Stimulated activated CD4-positive, alpha-beta T cell treated with anti-CD3 and anti-CD28 coated beads, Interleukin-15, amount 100 ng/mL, for 1 hour (primary cell): ENCODE data around the gene WDCP.
"Not testable (repeated sequence)": the region's sequence is repeated elsewhere in the genome, so short reads cannot be mapped to it uniquely, and the experiment has no call there.

Source experiments
- DNase-seq, 2 donors: peaks; one replicate each; pipeline ENCODE4 v3.0.0-alpha.2; 2020; ENCODE audit warnings: low read depth in 1 of 2, low spot score in 1 of 2

WDCP gene, protein sequence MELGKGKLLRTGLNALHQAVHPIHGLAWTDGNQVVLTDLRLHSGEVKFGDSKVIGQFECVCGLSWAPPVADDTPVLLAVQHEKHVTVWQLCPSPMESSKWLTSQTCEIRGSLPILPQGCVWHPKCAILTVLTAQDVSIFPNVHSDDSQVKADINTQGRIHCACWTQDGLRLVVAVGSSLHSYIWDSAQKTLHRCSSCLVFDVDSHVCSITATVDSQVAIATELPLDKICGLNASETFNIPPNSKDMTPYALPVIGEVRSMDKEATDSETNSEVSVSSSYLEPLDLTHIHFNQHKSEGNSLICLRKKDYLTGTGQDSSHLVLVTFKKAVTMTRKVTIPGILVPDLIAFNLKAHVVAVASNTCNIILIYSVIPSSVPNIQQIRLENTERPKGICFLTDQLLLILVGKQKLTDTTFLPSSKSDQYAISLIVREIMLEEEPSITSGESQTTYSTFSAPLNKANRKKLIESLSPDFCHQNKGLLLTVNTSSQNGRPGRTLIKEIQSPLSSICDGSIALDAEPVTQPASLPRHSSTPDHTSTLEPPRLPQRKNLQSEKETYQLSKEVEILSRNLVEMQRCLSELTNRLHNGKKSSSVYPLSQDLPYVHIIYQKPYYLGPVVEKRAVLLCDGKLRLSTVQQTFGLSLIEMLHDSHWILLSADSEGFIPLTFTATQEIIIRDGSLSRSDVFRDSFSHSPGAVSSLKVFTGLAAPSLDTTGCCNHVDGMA

GRCh38 chr2:24046930-24047702 lies at the start of gene WDCP:
WDCP (minus strand) TSS chr2:24047391; CDS start chr2:24039494, 7,897 bp downstream.
- DNase-seq, result peak; percentile 73 to 83

GRCh38 chr2:24095171-24095677 lies 48.0 kb upstream of the WDCP start:
- DNase-seq, result not testable (repeated sequence)

DNA sequence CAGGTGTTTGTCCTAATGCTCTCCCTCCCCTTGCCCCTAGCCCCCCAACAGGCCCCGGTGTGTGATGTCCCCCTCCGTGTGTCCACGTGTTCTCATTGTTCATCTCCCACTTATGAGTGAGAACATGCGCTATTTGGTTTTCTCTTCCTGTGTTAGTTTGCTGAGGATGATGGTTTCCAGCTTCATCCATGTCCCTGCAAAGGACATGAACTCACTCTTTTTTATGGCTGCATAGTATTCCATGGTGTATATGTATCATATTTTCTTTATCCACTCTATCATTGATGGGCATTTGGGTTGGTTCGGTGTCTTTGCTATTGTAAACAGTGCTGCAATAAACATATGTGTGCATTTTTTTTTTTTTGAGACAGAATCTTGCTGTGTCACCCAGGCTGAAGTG lies 46.1 kb upstream of the WDCP start:
- DNase-seq, result not testable (repeated sequence)

- DNase-seq, result no peak
These were observed 41.7 kb upstream of the WDCP start for GRCh38 chr2:24088821-24089359.

GRCh38 chr2:24087032-24087431 lies 39.8 kb upstream of the WDCP start:
- no peak for DNase-seq

GRCh38 chr2:24086241-24086640 lies 39.0 kb upstream of the WDCP start:
- no peak for DNase-seq

GRCh38 chr2:24085200-24085489 lies 38.0 kb upstream of the WDCP start:
- DNase-seq, result no peak

DNA sequence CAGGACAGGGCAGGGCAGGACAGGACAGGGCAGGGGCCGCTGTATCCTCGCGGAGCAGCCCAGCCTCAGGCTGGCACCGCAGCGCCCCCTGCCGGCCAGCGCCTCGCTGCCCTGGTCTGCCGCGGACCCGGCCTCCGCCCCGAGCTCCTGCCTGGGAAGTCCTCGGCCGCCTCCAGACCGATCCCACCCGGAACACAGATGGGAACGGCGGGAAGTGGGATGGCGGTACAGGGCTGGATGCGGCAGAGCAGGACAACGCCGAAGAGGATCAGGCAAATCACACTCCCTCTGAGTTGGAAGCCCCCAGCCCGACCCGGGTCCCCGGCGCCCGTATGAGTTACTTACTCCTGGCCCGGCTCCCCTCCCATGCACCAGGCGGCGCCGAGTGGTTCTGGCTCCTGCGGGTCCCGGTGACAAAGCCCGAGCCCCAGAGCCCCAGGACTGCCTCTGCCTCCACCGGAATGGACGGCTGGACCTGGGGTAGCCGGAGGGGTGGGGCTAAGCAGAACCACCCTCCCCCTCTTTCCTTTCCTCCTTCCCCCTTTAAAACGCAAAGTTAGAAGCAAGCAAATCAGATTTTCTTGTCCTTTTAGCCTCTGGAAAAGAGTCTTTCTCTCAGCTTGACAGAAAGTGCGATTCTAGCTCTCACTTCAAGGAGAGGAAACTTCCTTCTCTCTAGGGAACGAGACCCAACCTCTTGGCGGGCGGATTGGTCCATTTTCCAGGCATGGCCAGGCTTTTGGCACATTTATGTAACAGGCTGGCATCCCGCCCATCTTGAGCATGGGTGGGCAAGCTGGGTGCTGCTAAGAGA lies 37.4 kb upstream of the WDCP start, which contains the start of gene TP53I3:
TP53I3 (minus strand) TSS at position 449 of the 814 bp plus-strand sequence. CDS start 508 bp downstream, outside the sequence.
- peak; percentile 67 to 78 for DNase-seq

- peak in 1 of 2 donors; percentile 9 for DNase-seq
These were observed 36.6 kb upstream of the WDCP start for GRCh38 chr2:24083567-24084385.

DNA sequence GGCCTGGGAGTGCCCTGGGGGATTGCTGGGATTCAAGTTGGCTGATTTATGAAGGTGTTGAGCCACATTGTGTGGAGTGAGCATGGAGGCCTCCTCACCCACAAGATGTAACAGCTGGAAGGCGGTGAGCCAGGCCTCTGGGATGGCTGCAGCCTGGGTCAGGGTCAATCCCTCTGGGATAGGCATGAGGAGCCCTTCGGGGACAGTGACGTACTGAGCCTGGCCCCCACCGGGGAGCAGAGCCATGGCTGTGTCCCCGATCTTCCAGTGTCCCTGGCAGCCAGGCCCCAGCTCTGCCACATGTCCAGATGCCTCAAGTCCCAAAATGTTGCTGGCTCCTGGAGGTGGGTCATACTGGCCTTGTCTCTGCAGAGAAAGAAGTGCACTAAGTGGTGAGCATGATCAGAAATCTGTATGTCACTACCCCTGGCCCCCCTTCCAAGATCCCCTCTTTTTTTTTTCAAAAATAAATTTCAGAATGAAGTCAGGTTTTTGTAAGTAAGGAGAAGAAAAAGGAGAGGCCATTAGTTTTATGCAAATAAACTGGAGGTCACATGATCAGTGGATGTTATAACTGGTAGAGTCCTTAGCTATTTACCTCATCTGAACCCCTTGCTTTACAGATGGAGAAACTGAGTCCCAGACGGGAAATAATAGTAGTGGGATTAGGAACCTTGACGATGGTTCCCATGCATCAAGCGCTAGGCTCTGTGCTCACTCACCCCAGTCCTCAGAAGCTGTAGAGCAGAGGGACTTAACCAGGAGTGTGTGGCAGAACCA lies 35.8 kb upstream of the WDCP start:
- no peak for DNase-seq

- no peak for DNase-seq
These were observed 33.5 kb upstream of the WDCP start for GRCh38 chr2:24080701-24081100.

DNA sequence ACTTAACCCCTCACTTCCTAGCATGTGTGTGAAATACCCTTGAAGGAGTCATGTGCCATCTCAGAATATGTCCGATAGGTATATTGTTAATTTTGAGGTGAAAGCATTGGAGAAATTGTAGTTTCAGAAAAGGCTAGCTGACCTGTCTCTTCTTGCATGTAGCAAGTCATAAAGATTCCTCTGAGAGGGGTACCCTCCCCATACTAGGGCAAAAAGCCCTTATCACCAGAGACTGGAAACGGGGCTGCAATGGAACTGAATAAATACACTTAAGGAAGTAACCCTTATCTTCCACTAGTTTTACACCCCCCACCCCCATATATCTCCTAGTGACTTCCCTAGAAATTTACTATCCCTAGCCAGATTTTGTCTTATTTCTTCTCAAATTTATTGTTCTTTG lies 30.7 kb upstream of the WDCP start:
- DNase-seq, result no peak

DNA sequence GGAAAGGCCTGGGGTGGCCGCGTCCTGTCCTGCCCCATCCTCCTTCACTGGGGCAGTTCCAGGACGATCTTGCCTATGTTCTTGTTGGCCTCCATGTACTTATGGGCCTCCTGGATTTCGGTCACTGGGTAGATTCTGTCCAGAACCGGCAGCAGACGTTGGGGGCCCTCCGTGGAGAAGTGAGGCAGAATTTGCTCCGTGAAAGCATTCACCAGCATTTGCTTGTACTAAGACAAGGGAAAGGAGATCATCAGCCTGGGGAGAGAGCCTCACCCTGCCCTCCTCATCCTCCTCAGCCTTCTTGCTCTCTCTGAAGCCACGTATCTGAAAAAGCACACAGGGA lies 30.3 kb upstream of the WDCP start:
- no peak for DNase-seq

DNA sequence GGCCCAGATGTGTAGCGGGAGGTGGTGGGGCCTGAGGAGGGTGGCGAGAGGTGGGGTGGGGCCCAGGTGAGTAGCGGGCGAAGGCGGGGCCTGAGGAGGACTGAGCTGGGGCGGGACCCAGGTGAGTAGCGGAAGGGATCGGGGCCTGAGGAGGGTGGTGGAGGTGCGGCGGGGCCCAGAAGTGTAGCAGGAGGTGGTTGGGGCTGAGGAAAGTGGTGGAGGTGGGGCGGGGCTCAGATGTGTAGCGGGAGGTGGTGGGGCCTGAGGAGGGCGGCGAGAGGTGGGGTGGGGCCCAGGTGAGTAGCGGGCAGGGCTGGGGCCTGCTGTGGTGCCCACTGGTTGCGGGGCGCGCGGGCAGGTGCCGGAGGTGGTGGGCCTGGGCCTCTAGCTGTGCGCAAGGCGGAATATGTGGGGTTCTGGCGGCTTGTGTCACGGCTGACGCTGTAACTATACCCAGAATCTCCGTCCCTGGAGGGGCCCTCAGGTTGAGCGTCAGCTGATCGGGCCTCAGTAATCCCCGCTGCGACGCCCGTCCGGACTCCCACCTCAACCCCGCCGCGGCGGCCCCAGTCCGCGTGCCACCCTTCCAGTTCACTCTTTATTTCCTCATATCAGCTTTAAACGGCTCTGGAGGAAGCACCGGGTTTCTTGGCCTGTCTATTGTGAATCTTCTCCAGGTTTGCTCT lies 29.8 kb upstream of the WDCP start:
- DNase-seq, result no peak

DNA sequence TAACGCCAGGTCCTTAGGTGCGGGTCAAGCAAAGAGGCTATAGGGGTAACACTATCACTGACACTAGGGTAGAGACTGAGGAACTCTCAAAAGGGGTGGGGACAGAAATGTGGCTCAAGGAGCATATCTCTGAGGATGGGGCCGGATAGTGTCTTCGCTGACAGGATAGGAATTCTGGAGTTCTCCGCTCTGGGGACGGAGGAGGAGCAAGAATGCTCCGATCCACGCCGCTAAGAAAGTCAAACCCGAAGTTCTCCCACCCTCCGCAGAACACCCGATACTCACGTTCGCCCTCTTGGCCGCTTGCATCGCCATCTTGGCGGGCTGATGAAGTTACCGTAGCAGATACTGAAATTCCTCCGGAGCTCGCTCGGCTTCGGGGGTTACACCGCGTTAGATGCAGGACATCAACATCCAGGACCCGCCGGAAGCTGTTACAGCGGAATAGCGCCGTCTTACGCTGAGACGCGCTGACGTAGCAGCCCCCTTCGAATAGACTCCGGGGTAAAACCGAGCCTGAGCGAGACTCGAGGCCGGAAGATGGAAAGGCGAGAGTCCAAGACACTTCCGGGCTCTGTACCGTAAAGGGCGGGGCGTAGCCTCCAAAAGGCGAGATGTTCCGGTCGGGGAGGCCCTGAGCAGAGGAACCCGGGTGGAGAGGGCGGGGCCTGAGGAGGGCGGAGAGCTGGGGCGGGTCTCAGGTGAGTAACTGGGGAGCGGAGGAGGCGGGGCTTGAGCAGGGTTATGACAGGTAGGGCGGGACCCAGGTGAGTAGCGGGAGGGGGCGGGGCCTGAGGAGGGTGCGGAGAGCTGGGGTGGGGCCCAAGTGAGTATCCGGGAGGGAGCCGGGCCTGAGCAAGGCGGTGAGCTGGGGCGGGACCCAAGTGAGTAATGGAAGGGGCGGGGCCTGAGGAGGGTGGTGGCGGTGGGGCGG lies 29.0 kb upstream of the WDCP start, which contains the start of gene SF3B6:
SF3B6 (minus strand) TSS at position 412 of the 934 bp plus-strand sequence; CDS start at position 315, 97 bp downstream.
- peak; percentile 97 to 99 for DNase-seq

DNA sequence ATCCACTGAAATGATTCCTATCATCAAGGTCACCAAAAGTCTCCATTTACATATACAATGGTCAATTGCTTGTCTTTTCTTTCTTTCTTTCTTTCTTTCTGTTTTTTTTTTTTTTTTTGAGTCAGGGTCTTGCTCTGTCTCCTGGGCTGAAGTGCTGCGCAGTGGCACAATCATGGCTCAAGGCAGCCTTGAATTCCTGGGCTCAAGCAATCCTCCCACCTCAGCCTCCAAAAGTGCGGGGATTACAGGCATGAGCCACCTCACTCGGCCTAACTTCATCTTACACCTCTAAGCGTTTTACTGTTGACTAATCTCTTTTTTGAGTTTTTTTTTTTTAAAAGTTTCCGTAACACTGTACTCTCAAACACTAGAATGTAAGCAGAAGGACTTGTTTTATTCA lies 28.1 kb upstream of the WDCP start:
- no peak for DNase-seq

DNA sequence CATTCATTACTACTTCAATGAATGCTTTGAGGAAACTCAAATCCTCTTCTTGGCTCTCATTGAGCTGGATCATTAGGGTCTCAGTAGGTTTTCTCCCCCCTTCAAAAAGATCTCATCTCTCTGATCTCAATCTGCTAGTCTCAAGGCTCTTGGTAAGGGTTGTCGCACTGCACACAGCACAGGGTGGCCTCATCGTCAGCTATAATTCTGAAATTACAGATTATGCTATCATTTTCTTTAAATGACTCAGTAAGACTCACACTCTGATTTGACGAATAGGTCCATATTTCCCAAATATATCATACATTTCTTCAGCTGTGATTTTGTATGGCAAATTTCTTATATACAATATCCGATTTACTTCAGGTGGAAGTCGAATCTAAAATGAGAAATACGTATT lies 26.6 kb upstream of the WDCP start:
- no peak for DNase-seq
